Fibroblast of mammary gland (primary cell): ENCODE results near the gene PVR.
A peak's percentile ranks its signal among the peaks of the same experiment; 100 is the strongest.

Source experiments
- DNase-seq: peaks from one replicate; pipeline ENCODE4 v3.0.0-alpha.2; 2010; ENCODE audit warnings: low read depth
- H3K4me3 ChIP-seq: 2 replicates; pipeline ENCODE4 v1.5.1; 2011; ENCODE audit warnings: low read depth, mild to moderate bottlenecking, low read length, moderate library complexity; ENCODE audit not compliant: control insufficient read depth
- CTCF ChIP-seq: conservative IDR thresholded peaks from 2 replicates; pipeline ENCODE4 v1.5.1; 2011; ENCODE audit warnings: low read depth, low read length, inconsistent platforms; ENCODE audit not compliant: control insufficient read depth, insufficient read depth

Gene PVR

GRCh38 chr19:44615863-44616247 is 27.9 kb upstream of the PVR start:
- TF ChIP-seq CTCF = no peak
- DNase-seq = no peak
- no peak overlapping the region for H3K4me3 ChIP-seq

- TF ChIP-seq CTCF = no peak
- no peak overlapping the region for H3K4me3 ChIP-seq
- no peak for DNase-seq
Measured at GRCh38 chr19:44617110-44617880, 26.4 kb upstream of the PVR start.

GRCh38 chr19:44618640-44619357 is 24.9 kb upstream of the PVR start:
- no peak for DNase-seq
- no peak for TF ChIP-seq CTCF
- no peak overlapping the region for H3K4me3 ChIP-seq

GRCh38 chr19:44620667-44621066 is 23.0 kb upstream of the PVR start:
- TF ChIP-seq CTCF = no peak
- peak; percentile 41 for DNase-seq

GRCh38 chr19:44621367-44621766 is 22.3 kb upstream of the PVR start:
- no peak overlapping the region for H3K4me3 ChIP-seq
- no peak for TF ChIP-seq CTCF
- DNase-seq = no peak

More at GRCh38 chr19:44620667-44621066, 23.0 kb upstream of the PVR start:
- no peak overlapping the region for H3K4me3 ChIP-seq

GRCh38 chr19:44623080-44623479 is 20.6 kb upstream of the PVR start:
- H3K4me3 ChIP-seq = no peak overlapping the region
- TF ChIP-seq CTCF = no peak
- DNase-seq = peak; percentile 32
